Loucy (cell line): Measurements from ENCODE around the gene ATXN7L1.

Experiments
- H2AFZ ChIP-seq: fragments of 200-600 bp; sonication (generic); 2 replicates; pipeline ENCODE4 v1.6.0; 2016; ENCODE audit warnings: antibody characterized with exemption, mild to moderate bottlenecking, low read length, moderate library complexity
- H3F3A ChIP-seq: fragments of 200-600 bp; 2 replicates; pipeline ENCODE4 v1.6.0; 2016; ENCODE audit warnings: antibody characterized with exemption, low read depth, mild to moderate bottlenecking
- H3K27me3 ChIP-seq: fragments of 200-600 bp; sonication (generic); 2 replicates; pipeline ENCODE4 v1.6.1; 2014; ENCODE audit warnings: low read length, mild to moderate bottlenecking; ENCODE audit not compliant: insufficient read depth, poor library complexity, severe bottlenecking
- H3K36me3 ChIP-seq: fragments of 200-600 bp; sonication (generic); 2 replicates; pipeline ENCODE4 v1.6.1; 2016; ENCODE audit warnings: low read length; ENCODE audit not compliant: insufficient read depth
- H3K4me1 ChIP-seq: fragments of 200-600 bp; sonication (generic); 2 replicates; pipeline ENCODE4 v1.5.1; 2014; ENCODE audit warnings: low read length, mild to moderate bottlenecking; ENCODE audit not compliant: insufficient read depth, poor library complexity, severe bottlenecking
- H3K4me2 ChIP-seq: fragments of 200-600 bp; sonication (generic); 2 replicates; pipeline ENCODE4 v1.6.0; 2014; ENCODE audit warnings: antibody characterized with exemption, low read length, low read depth, mild to moderate bottlenecking; ENCODE audit not compliant: poor library complexity, severe bottlenecking
- H3K4me3 ChIP-seq: fragments of 200-600 bp; sonication (generic); 2 replicates; pipeline ENCODE4 v1.5.1; 2014; ENCODE audit warnings: low read length, mild to moderate bottlenecking, mixed read lengths; ENCODE audit not compliant: poor library complexity, severe bottlenecking
- H3K79me2 ChIP-seq: fragments of 200-600 bp; sonication (generic); 2 replicates; pipeline ENCODE4 v1.6.1; 2014; ENCODE audit warnings: low read length; ENCODE audit not compliant: insufficient read depth
- H3K9ac ChIP-seq: fragments of 200-600 bp; sonication (generic); 2 replicates; pipeline ENCODE4 v1.6.0; 2014; ENCODE audit warnings: mild to moderate bottlenecking, low read depth, low read length, moderate library complexity; ENCODE audit not compliant: poor library complexity, severe bottlenecking
- H3K9me2 ChIP-seq: fragments of 200-600 bp; sonication (generic); replicated peaks from 2 replicates; pipeline ENCODE4 v1.6.1; 2016; ENCODE audit warnings: low read depth, low read length, mixed read lengths
- H3K9me3 ChIP-seq: fragments of 200-600 bp; sonication (generic); 2 replicates; pipeline ENCODE4 v1.6.1; 2014; ENCODE audit warnings: mild to moderate bottlenecking, antibody characterized with exemption, low read length, low read depth; ENCODE audit not compliant: insufficient read depth
- H4K20me1 ChIP-seq: fragments of 200-600 bp; sonication (generic); 2 replicates; pipeline ENCODE4 v1.6.0; 2014; ENCODE audit warnings: antibody characterized with exemption, low read length, mild to moderate bottlenecking; ENCODE audit not compliant: insufficient read depth, poor library complexity, severe bottlenecking
- EZH2phosphoT487 ChIP-seq: fragments of 200-600 bp; IDR thresholded peaks from 2 replicates; pipeline ENCODE4 v1.6.1; 2018; ENCODE audit warnings: antibody characterized with exemption, mild to moderate bottlenecking, moderate library complexity, borderline replicate concordance
- TF ChIP-seq, protein P1 (sequence below): fragments of 200-600 bp; sonication (generic); conservative IDR thresholded peaks from 2 replicates; pipeline ENCODE4 v1.5.1; 2014; ENCODE audit warnings: mild to moderate bottlenecking, antibody characterized with exemption, low read length

Gene ATXN7L1

GRCh38 chr7:105674200-105674920, 202.0 kb downstream of the ATXN7L1 start:
- peaks cover 62% of the 10 kb centered on the region for H3K4me1 ChIP-seq
- TF ChIP-seq, protein P1, sequence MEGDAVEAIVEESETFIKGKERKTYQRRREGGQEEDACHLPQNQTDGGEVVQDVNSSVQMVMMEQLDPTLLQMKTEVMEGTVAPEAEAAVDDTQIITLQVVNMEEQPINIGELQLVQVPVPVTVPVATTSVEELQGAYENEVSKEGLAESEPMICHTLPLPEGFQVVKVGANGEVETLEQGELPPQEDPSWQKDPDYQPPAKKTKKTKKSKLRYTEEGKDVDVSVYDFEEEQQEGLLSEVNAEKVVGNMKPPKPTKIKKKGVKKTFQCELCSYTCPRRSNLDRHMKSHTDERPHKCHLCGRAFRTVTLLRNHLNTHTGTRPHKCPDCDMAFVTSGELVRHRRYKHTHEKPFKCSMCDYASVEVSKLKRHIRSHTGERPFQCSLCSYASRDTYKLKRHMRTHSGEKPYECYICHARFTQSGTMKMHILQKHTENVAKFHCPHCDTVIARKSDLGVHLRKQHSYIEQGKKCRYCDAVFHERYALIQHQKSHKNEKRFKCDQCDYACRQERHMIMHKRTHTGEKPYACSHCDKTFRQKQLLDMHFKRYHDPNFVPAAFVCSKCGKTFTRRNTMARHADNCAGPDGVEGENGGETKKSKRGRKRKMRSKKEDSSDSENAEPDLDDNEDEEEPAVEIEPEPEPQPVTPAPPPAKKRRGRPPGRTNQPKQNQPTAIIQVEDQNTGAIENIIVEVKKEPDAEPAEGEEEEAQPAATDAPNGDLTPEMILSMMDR, result no peak
- TF ChIP-seq EZH2phosphoT487, result no peak
- H3K79me2 ChIP-seq, result peaks cover 8% of the 10 kb centered on the region; the same call in 1 of the 2 replicates
- no peaks in the 10 kb centered on the region for H3F3A ChIP-seq
- peak overlapping the region; percentile 71 for H3K4me2 ChIP-seq
- no peaks in the 10 kb centered on the region for H3K36me3 ChIP-seq
- H2AFZ ChIP-seq, result no peak overlapping the region
- H3K9ac ChIP-seq, result no peak overlapping the region
- no peaks in the 10 kb centered on the region for H3K9me2 ChIP-seq
- H4K20me1 ChIP-seq, result no peaks in the 10 kb centered on the region
- H3K4me3 ChIP-seq, result no peak overlapping the region
- H3K9me3 ChIP-seq, result no peaks in the 10 kb centered on the region
- no peaks in the 10 kb centered on the region for H3K27me3 ChIP-seq

GRCh38 chr7:105673367-105674084, 202.9 kb downstream of the ATXN7L1 start:
- Histone ChIP-seq H3K79me2 (peaks cover 8% of the 10 kb centered on the region; the same call in 1 of the 2 replicates), H3F3A (no peaks in the 10 kb centered on the region), H3K9me3 (no peaks in the 10 kb centered on the region), H3K4me1 (peaks cover 55% of the 10 kb centered on the region), H3K9me2 (no peaks in the 10 kb centered on the region), H3K9ac (peak overlapping the region; percentile 16), H3K4me3 (no peak overlapping the region), H2AFZ (no peak overlapping the region), H3K27me3 (no peaks in the 10 kb centered on the region), H3K36me3 (no peaks in the 10 kb centered on the region), H4K20me1 (no peaks in the 10 kb centered on the region), H3K4me2 (peak overlapping the region; percentile 71)
- no peak for TF ChIP-seq EZH2phosphoT487
- TF ChIP-seq, protein P1, result no peak

GRCh38 chr7:105672801-105673200, 203.6 kb downstream of the ATXN7L1 start:
- Histone ChIP-seq H3K36me3 (no peaks in the 10 kb centered on the region), H3F3A (no peaks in the 10 kb centered on the region), H3K4me1 (peaks cover 48% of the 10 kb centered on the region), H3K9me3 (no peaks in the 10 kb centered on the region), H3K9ac (peak overlapping the region; percentile 16), H2AFZ (no peak overlapping the region), H3K4me2 (peak overlapping the region; percentile 71), H3K27me3 (no peaks in the 10 kb centered on the region), H4K20me1 (no peaks in the 10 kb centered on the region), H3K4me3 (no peak overlapping the region), H3K79me2 (peaks cover 8% of the 10 kb centered on the region; the same call in 1 of the 2 replicates), H3K9me2 (no peaks in the 10 kb centered on the region)
- TF ChIP-seq EZH2phosphoT487, result no peak
- TF ChIP-seq, protein P1, result no peak
